Right cardiac atrium (tissue), 5 donors: ENCODE results near the gene OR2AE1. TPM values are rescaled to one million over a fixed set of nuclear protein-coding genes. Genes with fewer than 3 reads are reported as not detected.
A peak's percentile ranks its signal among the peaks of the same experiment; 100 is the strongest.

Source experiments
- ATAC-seq, 2 donors: fragments of 200-7000 bp; cut with Tn5 transposase; one replicate each; pipeline versions ENCODE4 v1.8.0 to v1.9.1; 2020; ENCODE audit warnings: moderate library complexity in 2 of 2, mild to moderate bottlenecking in 1 of 2
- DNase-seq, 3 donors: peaks; one replicate each; pipeline ENCODE4 v3.0.0-alpha.2; 2020
- H3K27ac ChIP-seq: one replicate; pipeline ENCODE4 v1.5.1; 2013; ENCODE audit warnings: mild to moderate bottlenecking, low read length, control low read depth, moderate library complexity
- H3K27me3 ChIP-seq: one replicate; pipeline ENCODE4 v1.6.1; 2013; ENCODE audit not compliant: control insufficient read depth, insufficient read depth
- H3K4me1 ChIP-seq: one replicate; pipeline ENCODE4 v1.6.1; 2013; ENCODE audit warnings: low read length; ENCODE audit not compliant: control insufficient read depth, insufficient read depth
- H3K4me3 ChIP-seq: one replicate; pipeline ENCODE4 v1.5.1; 2013; ENCODE audit warnings: low read length, control low read depth
- H3K9me3 ChIP-seq: one replicate; pipeline ENCODE4 v1.6.1; 2013; ENCODE audit warnings: low read length; ENCODE audit not compliant: control insufficient read depth
- WGBS: extraction: QIAGEN DNeasy Blood & Tissue Kit; methylation state at CpG from one replicate; pipeline ENCODE4 v1.1.7; 2013; 5-methylcytosine and 5-hydroxymethylcytosine counted together
- intact Hi-C, 4 donors: fragments of 100-400 bp; cut with DNase I; formaldehyde crosslinking; loops; one replicate each; pipeline versions ENCODE4 v1.11.0 to v1.14.0; 2022 to 2023
- long read RNA-seq, 4 donors: library from polyadenylated mRNA; unstranded; transcript quantifications; one replicate each; pipeline ENCODE4 v2.0.0, GENCODE V29; 2020 to 2021
- polyA plus RNA-seq: library from polyadenylated mRNA; stranded (reverse); fragments of 200-250 nt; gene quantifications from one replicate; pipeline ENCODE4 v1.2.3, GENCODE V29; 2013
- total RNA-seq, 4 donors: library from RNA; stranded (reverse); fragmentation: NEBNext Ultra II Directional; extraction: Animal tissue kit (Norgen Biotek cat#: 25700); gene quantifications; one replicate each; pipeline ENCODE4 v1.2.1, GENCODE V29; 2021
- donor health status: healthy with polysubstance abuse.
- donor health status: DM: no; HTN: yes; CAD: no.
- donor health status: DM: no; HTN: no; CAD: no.
- donor health status: DM: no; HTN: yes; CAD: no; lungs with severe emphysema.
- donor health status: DM: yes; HTN: yes; CAD: no.

The OR2AE1 gene, protein sequence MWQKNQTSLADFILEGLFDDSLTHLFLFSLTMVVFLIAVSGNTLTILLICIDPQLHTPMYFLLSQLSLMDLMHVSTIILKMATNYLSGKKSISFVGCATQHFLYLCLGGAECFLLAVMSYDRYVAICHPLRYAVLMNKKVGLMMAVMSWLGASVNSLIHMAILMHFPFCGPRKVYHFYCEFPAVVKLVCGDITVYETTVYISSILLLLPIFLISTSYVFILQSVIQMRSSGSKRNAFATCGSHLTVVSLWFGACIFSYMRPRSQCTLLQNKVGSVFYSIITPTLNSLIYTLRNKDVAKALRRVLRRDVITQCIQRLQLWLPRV
- under 1 TPM in 1 of 4 donors, not detected in 3; 0.43 TPM for total RNA-seq
- polyA plus RNA-seq, result 0.11 TPM
- long read RNA-seq, donor 1, result 0 reads
- long read RNA-seq, donor 2, result 0 reads
- long read RNA-seq, donor 3, result 0 reads
- long read RNA-seq, donor 4, result 0 reads

DNA sequence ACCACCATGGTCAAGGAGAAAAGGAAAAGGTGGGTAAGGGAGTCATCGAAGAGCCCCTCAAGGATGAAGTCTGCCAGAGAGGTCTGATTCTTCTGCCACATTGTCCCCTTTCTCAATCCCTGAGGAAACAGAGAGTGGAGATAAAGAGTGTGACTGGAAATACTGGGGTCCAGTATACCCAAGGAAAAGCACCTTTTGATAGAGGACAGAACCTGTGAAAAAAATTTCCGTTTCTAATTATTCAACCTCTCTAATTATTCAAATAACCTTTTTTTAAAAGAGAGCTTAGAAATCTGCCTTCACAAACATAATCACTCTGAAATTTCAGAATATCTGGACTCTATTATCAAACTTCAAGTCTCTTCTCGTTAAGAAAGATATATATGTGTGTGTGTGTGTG lies at the start of gene OR2AE1:
Gene OR2AE1 (minus strand): TSS at position 101 of the 400 bp plus-strand sequence. CDS start 0 bp downstream, at position 101.
- DNase-seq (no peak), ATAC-seq (no peak)

DNA sequence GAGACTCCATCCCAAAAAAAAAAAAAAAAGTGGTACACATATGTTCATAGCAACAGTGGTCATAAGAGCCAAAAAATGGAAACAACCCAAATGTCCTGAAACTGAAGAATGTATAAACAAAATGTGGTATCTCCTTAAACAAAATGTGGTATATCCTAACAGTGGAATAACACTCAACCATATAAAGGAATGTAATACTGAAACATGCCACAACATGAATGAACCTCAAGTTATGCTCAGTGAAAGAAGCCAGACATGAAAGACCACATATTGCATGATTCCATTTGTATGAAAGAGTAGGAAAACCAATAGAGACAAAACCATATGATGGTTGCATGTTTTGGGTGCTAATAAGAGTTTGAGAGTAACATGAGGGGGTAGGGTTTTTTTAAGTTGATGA lies 49.5 kb upstream of the OR2AE1 start:
- intact Hi-C loops, result no loop called here
- Histone ChIP-seq H3K4me3 (no peak overlapping the region), H3K4me1 (peaks cover 3% of the 10 kb centered on the region), H3K27me3 (no peaks in the 10 kb centered on the region), H3K27ac (no peak overlapping the region), H3K9me3 (no peaks in the 10 kb centered on the region)
- ATAC-seq (no peak), DNase-seq (no peak)

More for the DNA sequence above, at the start of gene OR2AE1:
- H3K9me3 ChIP-seq, result no peaks in the 10 kb centered on the region
- WGBS, result 77% methylated on average over 3 of the region's 3 CpGs
- H3K27ac ChIP-seq, result no peak within 1 kb of the TSS
- H3K4me3 ChIP-seq, result no peak within 1 kb of the TSS
- intact Hi-C loops, result no loop called here
- no peaks in the 10 kb centered on the region for H3K4me1 ChIP-seq
- no peaks in the 10 kb centered on the region for H3K27me3 ChIP-seq

DNA sequence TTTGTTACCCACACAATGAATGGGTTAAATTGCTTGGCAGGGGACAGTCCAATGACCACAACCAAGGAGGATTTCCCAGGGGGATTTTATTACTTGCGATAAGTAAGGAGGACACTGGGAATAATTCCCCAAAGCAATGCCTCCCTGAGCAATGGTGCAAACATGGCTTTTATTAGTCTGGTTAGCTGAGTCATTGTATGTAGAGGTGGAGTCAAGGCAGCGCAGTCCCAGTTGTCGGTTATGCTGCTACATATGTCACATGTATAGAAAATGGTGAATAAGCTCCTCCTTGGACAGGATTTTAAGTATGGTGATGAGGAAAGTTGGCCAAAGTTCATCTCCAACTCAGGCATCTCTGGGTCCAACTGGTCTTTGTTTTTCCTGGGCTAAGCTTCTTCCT lies 46.4 kb upstream of the OR2AE1 start:
- peaks cover 2% of the 10 kb centered on the region for H3K4me1 ChIP-seq
- no peak overlapping the region for H3K4me3 ChIP-seq
- intact Hi-C loops, result no loop called here
- no peaks in the 10 kb centered on the region for H3K27me3 ChIP-seq
- no peak for DNase-seq
- H3K9me3 ChIP-seq, result no peaks in the 10 kb centered on the region
- WGBS, result 84% methylated on average over 3 of the region's 3 CpGs
- ATAC-seq, result no peak
- H3K27ac ChIP-seq, result no peak overlapping the region

DNA sequence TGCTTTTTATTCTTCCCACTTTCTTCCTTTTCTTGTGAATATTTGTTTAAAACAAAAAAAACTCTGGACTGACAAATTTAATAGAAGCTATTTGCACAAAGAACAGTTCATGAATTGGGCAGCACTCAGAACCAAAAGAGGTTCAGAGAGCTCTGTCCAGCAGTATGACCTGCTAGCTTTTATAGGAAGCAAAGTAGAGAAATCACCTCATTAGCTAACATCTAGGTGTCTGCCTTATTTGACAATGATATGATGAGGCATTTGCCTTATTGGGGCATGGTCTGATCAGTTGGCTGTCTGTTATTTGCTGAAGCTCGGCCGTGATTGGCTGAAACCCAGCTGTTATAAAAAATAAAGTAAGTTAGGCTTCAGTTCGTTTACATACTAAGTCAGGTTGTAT lies 43.3 kb upstream of the OR2AE1 start:
- Histone ChIP-seq H3K9me3 (no peaks in the 10 kb centered on the region), H3K27ac (no peak overlapping the region), H3K27me3 (no peaks in the 10 kb centered on the region), H3K4me3 (peak overlapping the region; percentile 66), H3K4me1 (peaks cover 7% of the 10 kb centered on the region)
- no peak for DNase-seq
- intact Hi-C loops, result no loop called here
- ATAC-seq, result no peak
- WGBS, result 63% methylated on average over 3 of the region's 3 CpGs

DNA sequence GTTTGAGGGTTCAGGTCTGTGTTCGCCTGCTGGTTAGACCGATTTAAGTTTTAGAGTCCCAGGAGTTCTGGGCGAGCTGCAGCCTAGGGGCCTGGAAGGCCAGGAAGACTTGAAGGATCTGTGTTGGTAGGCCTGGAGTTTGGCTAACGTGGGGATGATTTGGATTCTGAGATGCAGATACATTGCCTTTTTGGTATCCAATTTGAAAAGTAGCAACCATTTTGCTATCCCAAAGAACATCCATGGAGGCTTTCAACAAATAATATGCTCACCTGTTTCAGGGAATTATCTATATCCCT lies 42.9 kb upstream of the OR2AE1 start:
- no peaks in the 10 kb centered on the region for H3K9me3 ChIP-seq
- 50% methylated on average over 4 of the region's 4 CpGs for WGBS
- peak overlapping the region; percentile 66 for H3K4me3 ChIP-seq
- DNase-seq (no peak), ATAC-seq (no peak)
- H3K27me3 ChIP-seq, result no peaks in the 10 kb centered on the region
- intact Hi-C loops, result loop anchor here in 2 of 4 donors (5.0 kb wide), 1 partner anchor 73 kb away; no protein-coding TSS in a partner anchor
- H3K4me1 ChIP-seq, result peaks cover 7% of the 10 kb centered on the region
- peak overlapping the region; percentile 86 for H3K27ac ChIP-seq

DNA sequence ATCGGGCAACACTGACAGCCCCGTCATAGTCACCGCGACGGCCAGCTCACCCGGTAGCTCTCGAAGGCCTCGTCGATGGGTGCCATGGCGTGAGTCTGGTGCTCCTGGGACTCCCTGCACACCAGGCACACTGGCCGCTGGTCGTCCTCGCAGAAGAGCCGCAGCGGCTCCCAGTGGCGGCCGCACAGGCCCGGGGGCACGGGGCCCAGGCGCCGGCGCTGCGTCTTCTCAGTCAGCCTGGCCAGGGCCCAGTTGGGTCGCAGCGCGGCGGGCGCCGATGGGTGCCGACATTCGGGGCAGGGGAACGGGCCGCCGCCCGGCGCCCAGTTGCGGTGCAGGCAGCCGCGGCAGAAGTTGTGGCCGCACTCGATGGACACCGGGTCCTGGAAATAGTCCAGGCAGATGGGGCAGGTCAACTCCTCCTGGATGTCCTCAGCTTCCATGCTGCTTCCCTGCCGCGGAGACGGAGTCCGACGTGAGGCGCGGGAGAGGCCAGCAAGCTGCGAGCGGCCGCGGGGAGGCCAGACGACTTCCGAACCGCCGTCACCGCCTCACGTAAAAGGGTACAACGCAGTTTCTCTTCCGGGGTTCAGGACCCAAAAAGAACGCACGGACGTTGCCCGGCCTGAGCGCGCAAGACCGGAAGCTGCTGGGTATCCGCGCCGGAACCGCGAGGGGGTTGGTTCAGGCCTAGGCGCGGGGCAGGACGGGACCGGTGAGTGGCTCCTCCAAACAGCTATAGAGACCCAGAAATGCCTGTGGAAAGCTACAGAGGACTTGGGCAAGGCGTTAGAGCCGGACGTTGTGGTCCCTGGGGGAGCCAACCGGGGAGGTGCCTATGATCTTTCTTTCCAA lies 42.4 kb upstream of the OR2AE1 start, which contains the start of gene TRIM4:
Gene TRIM4 (minus strand): TSS at position 572 of the 855 bp plus-strand sequence. CDS start 129 bp downstream, at position 443.
- peak within 1 kb of the TSS; percentile 86 for H3K27ac ChIP-seq
- DNase-seq, result peak; percentile 94 to 97 (median 96)
- ATAC-seq, result peak; percentile 100
- H3K4me3 ChIP-seq, result peak within 1 kb of the TSS; percentile 66
- 1% methylated on average over 81 of the region's 81 CpGs for WGBS
- intact Hi-C loops, result loop anchor here in 2 of 4 donors (5.0 kb wide), 1 partner anchor 73 kb away; no protein-coding TSS in a partner anchor
- H3K9me3 ChIP-seq, result no peaks in the 10 kb centered on the region
- no peaks in the 10 kb centered on the region for H3K27me3 ChIP-seq
- H3K4me1 ChIP-seq, result peaks cover 7% of the 10 kb centered on the region

DNA sequence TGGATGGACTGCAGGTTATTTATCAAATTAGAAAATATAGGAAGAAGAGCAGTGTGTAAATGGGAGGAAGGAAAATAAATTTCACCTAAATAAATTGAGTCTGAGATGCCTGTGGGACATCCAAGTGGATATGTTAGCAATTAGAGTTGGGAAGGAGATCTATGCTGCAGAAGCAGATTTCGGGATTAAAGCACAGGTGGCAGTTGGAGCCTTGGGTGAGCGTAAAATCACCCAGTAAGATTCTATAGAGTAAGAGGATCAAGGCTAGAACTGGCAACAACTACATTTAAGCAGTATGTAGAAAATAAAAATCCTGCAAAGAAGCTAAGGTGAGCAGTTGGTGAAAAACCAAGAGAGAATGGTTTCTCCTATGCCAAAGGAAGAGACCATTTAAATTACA lies 34.1 kb upstream of the OR2AE1 start:
- over 99% methylated on average over 2 of the region's 2 CpGs for WGBS
- no peak for DNase-seq
- Histone ChIP-seq H3K9me3 (no peaks in the 10 kb centered on the region), H3K4me1 (no peaks in the 10 kb centered on the region), H3K4me3 (no peak overlapping the region), H3K27me3 (no peaks in the 10 kb centered on the region), H3K27ac (no peak overlapping the region)
- intact Hi-C loops, result no loop called here
- ATAC-seq, result no peak

DNA sequence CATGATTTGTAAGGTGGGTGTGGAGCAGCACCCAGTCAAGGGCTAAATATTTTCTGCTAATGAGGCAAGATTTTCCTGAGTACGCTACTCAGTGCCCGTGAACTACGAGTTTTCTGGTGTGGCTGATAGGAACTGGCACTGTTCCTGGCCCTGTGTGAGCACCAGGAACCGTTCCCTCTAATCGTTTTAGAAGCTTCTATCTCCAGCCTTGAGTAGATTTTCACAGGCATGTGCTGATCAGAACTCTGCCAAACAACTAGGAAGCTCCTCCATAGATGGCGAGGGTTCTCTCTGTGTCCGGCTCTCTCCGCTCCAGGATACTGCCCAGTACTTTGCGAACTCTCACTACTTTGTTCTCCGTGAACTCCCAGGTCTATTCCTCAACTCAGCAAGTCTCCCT lies 24.7 kb upstream of the OR2AE1 start:
- Histone ChIP-seq H3K27me3 (no peaks in the 10 kb centered on the region), H3K4me3 (no peak overlapping the region), H3K9me3 (no peaks in the 10 kb centered on the region), H3K4me1 (no peaks in the 10 kb centered on the region), H3K27ac (peak overlapping the region; percentile 55)
- ATAC-seq (peak; percentile 76 to 83), DNase-seq (no peak)
- 77% methylated on average over 10 of the region's 10 CpGs for WGBS
- intact Hi-C loops, result no loop called here

DNA sequence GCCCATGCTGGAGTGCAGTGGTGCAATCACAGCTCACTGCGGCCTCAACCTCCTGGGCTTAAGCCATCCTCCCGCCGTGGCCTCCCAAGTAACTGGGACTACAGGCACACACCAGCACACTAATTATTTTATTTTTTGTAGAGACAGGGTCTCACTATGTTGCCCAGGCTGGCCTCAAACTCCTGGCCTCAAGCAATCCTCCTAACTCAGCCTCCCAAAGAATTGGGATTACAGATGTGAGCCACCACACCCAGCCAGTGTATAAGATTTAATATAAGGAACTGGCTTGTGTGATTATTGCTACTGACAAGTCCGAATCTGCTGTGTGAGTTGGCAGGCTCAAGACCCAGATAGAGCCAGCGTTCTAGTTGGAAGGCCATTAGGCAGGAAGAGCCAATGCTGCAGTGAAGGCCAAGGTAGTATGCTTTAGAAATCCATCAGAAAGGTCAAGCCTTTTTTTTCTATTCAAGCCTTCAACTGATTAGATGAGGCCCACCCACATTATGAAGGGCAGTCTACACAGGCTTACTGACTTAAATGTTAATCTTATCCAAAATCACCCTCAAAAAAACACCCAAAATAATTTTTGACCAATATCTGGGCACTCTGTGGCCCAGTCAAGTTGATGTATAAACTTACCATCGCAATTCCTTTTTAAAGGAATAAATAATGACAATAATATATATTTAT lies 23.1 kb upstream of the OR2AE1 start:
- H3K4me3 ChIP-seq, result no peak overlapping the region
- DNase-seq, result no peak
- H3K27ac ChIP-seq, result no peak overlapping the region
- 96% methylated on average over 6 of the region's 6 CpGs for WGBS
- no peaks in the 10 kb centered on the region for H3K27me3 ChIP-seq
- ATAC-seq, result no peak
- H3K9me3 ChIP-seq, result no peaks in the 10 kb centered on the region
- H3K4me1 ChIP-seq, result no peaks in the 10 kb centered on the region
- intact Hi-C loops, result no loop called here

DNA sequence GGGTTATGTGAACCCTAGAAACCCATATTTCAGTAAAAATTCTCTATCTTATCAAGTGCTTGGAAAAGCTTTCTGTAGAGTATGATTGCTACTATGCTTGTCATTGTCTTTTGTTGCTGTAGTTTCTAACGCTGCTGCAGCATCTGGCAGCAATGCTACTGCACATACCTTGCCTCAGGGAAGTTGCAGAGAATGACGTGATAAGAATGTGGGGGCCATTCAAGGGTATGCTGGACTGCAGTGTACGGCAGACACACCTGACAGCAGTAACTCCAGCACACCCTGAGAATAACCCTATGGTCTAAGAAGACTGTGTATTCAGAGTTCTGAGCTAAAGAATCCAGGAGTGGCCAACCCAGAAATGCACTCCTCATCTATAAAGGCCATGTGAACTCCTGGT lies 22.0 kb upstream of the OR2AE1 start:
- WGBS, result 66% methylated on average over 3 of the region's 3 CpGs
- H3K4me3 ChIP-seq, result no peak overlapping the region
- H3K27me3 ChIP-seq, result no peaks in the 10 kb centered on the region
- no peak overlapping the region for H3K27ac ChIP-seq
- intact Hi-C loops, result no loop called here
- ATAC-seq (no peak), DNase-seq (no peak)
- H3K9me3 ChIP-seq, result no peaks in the 10 kb centered on the region
- H3K4me1 ChIP-seq, result no peaks in the 10 kb centered on the region

DNA sequence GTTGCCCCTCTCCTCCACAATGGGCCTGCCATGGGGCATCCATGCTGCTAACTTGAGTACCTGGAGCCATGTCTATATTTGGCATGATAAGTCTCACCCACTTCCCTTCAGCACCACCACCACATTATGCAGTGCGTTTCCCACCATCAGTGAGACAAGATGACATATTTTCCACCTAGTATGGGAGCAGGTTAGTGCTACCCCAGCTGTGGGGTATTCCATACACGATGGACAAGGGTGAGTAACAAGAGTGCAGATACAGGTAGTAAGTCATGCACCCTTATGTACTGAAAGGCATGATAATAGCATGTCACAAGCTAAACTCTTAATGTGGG lies 21.2 kb upstream of the OR2AE1 start:
- peak in 1 of 2 donors; percentile 15 for ATAC-seq
- Histone ChIP-seq H3K4me1 (no peaks in the 10 kb centered on the region), H3K27ac (no peak overlapping the region), H3K4me3 (no peak overlapping the region), H3K9me3 (no peaks in the 10 kb centered on the region), H3K27me3 (no peaks in the 10 kb centered on the region)
- no peak for DNase-seq
- intact Hi-C loops, result no loop called here
- WGBS, result 93% methylated on average over 2 of the region's 2 CpGs
